NCI-H774 (cell line): Measurements from ENCODE around the gene ZBED4.

ENCODE experiments used
- DNase-seq: peaks from one replicate; lab custom pipeline; 2025; lab: John Stamatoyannopoulos, UW

Gene ZBED4

DNA sequence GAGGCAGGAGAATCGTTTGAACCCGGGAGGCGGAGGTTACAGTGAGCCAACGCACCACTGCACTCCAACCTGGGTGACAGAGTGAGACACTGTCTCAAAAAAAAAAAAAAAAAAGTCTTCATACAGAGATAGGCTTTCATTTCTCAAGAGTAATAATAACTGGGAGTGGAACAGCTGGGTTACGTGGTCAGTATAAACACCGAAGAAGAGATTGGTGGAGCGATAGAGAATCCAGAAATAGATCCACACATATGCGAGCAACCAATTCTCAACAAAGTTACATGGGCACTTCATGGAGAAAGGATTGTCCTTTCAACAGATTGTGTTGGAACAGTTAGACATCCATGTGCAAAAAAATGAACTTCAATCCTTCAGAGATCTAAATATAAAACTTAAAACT, 24.6 kb downstream of the ZBED4 start:
- no peak for DNase-seq

DNA sequence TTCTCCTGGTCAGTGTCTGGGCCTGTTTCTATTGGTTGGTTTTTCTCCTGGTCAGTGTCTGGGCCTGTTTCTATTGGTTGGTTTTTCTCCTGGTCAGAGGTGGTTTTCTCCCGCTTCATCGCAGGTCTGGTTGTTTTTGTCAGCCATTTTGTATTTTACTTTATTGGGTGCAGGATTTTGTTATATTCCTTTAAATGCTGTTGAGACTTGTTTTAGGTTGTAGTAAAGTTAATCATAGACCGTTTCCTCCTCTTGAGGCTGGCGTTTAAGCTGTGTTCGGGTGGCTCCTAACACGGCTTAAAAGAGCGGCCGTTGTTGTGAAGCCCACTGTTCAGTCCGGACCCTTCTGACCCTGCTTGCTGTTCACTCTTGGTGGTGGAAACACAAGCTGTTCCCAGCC, 26.2 kb downstream of the ZBED4 start:
- no peak for DNase-seq

DNA sequence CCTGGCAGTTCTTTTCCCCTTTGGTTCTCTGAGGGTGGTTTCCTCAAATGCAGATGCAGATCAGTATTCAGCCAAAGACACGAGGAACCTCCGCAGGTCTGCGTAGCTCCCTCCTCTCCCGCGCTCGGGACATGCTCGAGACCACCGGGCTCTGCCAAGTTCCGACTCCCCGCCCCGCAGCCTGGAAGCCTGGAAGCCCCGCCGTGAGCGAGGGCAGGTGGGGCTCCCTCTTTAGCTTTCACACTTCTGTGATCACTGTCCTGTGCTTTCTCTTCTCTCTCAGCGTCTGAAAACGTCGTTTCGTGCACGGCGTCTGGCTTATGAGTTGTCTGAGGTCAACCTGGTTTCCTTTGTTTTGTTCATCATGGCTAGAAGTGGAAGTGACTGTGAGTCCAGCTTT, 26.6 kb downstream of the ZBED4 start:
- no peak for DNase-seq

DNA sequence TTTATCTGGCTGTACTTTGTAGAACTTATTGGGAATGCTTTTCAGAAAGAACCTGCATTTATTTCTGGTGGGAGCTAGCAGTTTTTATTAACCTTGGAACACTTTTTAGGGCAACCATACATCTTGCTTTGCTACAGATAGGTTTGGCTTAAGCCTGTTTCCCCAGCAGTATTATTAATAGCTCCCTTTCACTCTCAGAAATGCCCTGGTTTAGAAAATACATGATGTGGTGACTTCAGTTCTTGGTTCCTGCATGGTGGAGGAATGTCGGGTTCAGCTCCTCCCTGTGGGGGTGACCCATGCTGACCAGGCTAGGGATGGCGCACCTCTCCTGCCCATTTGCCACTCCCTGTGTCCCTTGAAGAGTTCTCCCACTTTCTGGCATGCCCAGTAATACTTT, 28.2 kb downstream of the ZBED4 start:
- DNase-seq: no peak

DNA sequence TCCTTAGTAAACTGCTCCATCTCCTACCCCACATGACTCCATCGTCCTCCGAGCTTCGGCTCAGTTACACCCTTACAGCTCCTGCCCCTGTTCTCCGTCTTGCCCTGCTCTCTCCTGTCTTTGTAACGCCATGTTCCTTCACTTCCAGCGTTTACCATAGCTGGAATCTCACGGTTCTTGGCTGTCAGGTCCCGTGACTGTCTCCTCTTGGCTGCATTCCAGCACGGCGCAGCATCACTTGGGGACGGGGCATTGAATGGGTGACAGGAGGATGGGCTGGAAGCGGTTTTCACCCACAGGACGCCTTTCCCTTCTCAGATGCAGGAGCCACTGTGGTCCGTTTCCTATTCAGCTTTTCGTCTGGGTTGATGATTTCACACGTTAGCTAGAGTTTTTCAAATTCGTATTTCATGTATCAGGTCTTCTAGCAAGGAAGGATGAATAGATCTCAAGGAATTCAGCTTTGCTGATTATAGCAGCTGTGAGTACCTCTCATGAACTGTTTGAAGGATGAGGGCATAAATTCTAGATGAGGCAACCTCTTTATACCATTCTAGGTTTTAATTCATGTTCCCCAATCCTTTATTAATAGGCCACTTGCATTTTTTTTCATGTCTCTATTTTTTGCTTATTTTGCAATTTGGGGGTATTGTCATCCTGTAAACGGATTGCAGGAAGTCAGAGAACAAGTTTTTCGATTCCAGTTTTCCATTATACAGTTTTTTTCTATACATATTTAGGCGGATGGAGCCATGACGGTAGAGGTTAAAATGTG, 29.1 kb downstream of the ZBED4 start:
- DNase-seq: no peak

DNA sequence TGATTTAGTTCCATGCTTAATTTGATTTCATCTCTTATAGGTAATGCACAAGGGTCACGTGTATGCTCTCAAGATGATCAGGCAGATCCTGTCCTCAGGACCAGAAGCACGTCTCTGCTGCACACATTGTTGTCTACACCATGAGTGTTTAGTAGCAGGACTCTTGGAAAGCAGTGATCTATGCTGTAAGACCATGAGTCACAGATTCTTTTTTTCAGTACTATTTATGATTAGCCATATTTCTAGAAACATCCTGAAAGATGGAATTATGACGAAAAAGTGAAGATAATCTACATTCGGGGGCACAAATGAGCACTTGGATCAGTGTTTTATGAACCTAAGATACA, 29.6 kb downstream of the ZBED4 start:
- DNase-seq: no peak

DNA sequence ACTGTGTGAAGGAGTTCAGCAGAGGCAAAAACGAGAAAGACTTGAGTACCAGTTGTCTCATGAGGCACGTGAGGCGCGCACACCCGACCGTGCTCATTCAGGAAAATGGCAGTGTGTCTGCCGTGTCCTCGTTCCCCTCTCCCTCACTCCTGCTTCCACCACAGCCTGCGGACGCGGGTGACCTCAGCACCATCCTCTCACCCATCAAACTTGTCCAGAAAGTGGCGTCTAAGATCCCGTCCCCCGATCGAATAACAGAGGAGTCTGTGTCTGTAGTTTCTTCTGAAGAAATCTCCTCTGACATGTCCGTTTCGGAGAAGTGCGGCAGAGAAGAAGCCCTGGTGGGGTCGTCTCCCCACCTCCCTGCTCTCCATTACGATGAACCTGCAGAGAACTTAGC, 30.4 kb downstream of the ZBED4 start:
- no peak for DNase-seq

DNA sequence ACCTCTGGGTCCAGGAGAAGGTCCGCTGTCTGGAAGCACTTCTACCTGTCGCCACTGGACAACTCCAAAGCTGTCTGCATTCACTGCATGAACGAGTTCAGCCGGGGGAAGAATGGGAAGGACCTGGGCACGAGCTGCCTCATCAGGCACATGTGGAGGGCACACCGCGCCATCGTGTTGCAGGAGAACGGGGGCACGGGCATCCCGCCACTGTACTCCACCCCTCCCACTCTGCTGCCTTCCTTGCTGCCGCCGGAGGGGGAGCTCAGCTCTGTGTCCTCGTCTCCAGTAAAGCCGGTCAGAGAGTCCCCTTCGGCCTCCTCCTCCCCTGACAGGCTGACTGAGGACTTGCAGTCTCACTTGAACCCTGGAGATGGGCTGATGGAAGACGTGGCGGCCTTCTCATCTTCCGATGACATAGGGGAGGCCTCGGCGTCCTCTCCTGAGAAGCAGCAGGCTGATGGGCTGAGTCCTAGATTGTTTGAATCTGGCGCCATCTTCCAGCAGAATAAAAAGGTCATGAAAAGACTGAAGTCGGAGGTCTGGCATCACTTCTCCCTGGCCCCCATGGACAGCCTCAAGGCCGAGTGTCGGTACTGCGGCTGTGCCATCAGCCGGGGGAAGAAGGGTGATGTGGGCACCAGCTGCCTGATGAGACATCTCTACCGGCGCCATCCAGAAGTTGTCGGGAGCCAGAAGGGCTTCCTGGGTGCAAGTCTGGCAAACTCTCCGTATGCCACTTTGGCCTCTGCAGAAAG, 31.0 kb downstream of the ZBED4 start:
- DNase-seq: no peak

DNA sequence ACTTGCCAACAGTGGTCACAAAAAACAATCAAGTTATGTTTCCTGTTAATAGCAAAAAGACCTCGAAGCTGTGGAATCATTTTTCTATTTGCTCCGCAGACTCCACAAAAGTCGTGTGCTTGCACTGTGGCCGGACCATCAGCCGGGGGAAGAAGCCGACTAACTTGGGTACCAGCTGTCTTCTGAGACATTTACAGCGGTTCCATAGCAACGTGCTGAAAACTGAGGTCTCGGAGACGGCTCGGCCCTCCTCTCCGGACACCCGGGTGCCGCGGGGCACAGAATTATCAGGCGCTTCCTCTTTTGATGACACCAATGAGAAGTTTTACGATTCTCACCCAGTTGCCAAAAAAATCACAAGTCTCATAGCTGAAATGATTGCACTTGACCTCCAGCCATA, 31.6 kb downstream of the ZBED4 start:
- no peak for DNase-seq

DNA sequence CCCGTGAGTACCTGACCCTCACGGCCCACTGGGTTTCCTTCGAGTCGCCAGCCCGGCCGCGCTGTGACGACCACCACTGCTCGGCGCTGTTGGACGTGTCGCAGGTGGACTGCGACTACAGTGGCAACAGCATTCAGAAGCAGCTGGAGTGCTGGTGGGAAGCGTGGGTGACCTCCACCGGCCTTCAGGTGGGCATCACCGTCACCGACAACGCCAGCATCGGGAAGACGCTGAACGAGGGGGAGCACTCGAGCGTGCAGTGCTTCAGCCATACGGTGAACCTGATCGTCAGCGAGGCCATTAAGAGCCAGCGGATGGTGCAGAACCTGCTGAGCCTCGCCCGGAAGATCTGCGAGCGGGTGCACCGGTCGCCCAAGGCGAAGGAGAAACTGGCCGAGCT, 32.2 kb downstream of the ZBED4 start:
- no peak for DNase-seq

DNA sequence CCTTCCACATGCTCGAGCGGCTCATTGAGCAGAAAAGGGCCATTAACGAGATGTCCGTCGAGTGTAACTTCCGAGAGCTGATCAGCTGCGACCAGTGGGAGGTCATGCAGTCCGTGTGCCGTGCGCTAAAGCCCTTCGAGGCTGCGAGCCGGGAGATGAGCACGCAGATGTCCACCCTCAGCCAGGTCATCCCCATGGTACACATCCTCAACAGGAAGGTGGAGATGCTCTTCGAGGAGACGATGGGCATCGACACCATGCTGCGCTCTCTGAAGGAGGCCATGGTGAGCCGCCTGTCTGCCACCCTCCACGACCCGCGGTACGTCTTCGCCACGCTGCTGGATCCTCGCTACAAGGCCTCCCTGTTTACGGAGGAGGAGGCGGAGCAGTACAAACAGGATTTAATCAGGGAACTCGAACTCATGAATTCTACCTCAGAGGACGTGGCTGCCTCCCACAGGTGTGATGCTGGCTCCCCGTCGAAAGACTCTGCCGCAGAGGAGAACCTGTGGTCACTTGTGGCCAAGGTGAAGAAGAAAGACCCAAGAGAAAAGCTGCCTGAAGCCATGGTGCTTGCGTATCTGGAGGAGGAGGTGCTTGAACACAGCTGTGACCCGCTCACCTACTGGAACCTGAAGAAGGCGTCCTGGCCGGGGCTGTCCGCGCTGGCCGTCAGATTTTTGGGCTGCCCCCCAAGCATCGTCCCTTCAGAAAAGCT, 32.9 kb downstream of the ZBED4 start:
- no peak for DNase-seq

DNA sequence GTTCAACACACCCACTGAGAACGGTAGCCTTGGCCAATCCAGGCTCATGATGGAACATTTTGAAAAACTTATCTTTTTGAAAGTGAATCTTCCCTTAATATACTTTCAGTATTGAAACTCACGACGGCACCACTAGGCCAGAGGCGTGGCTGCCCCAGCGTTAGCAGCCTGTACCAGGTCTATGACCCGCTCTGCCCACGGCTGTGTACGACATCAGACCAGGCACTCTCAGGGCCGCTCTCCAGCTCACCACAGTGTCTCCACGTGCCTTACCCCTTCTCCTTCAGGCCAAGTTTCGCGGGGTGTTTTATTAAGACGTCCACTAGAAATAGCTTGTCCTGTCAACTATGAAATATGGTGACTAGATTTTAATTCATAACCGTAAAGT, 33.4 kb downstream of the ZBED4 start:
- DNase-seq: no peak

DNA sequence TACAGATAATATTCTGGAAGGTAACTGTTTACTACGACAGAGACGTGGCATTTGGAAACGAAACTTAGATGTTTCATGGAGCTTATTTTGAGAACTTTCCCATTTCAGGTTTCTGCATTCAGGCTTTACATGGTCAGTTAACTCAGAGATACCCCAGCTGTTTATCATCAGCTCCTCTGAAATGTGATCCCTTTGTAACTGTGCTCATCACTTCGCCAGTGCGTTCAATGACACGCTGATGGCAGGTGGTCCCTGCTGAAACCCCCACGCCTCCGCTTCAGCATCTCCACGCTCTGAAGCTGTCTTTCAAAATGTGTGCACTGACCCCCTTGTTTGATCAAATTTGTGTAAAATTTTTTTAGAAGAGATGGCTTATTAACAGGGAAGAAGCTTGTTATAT, 34.1 kb downstream of the ZBED4 start:
- no peak for DNase-seq

DNA sequence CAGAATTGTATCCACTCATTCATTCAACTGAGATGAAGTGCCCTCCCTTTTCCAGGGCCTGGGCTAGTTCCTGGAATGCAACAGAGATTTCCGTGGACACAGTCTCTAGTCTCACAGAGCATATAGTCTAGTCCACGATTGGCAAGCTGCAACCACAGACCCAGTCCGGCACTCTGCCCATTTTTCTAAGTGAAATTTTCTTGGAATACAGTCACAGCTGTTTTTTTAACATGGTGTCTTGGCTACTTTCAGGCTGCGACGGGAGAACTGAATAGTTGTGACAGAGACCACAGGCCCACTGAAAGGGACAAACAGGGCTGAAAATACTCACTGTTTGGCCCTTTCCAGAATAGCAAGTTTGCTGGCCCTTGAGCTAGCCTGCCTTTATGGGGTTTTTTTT, 35.4 kb downstream of the ZBED4 start:
- no peak for DNase-seq

DNA sequence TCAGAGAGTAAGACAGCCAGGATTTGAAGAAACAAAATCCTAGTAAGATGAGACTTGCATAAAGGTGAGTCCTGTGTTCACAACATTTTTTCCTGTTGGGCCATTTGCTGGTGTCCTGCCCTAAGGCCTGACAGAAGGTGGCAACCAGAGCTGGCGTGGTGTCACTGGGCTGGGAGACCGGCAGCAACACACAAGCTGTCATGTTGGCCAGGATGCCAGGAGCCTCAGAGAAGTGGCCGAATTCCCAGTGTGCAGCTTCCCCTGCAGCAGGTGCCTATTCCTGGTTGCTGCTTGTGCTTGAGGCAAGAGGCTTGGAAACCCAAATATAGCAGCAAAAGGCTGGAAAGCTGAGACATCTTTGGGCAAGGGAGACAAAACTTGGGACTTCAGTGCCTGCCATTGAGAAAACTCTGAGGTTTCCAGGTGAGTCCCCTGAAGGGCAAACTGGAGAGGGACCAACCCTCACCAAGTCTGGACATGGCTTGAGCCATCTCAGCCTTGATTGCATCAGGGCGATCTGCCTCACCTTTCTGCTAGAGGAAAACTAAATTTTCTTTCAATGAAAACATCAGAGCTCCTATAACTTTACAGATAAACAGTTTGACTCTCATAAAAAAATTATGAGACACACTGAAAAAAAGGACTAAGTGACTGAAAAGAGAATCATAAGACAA, 38.7 kb downstream of the ZBED4 start:
- no peak for DNase-seq

DNA sequence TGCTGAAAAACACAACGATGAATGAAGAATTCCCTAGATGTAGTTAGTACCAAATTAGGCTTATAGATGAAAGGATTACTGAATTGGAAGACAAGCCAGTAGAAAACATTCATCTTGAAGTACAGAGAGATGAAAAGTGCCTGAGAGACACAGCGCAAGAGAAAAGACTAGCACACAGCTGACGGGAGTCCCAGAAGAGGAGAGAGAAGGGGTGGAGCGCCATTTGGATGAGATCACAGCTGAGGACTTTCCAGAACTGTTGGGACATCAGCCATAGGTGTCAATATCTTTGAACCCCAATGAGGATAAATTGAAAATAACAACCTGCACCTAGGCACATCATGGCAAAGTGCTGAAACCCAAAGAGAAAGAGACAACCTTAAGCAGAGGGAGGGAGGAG, 39.4 kb downstream of the ZBED4 start:
- no peak for DNase-seq

DNA sequence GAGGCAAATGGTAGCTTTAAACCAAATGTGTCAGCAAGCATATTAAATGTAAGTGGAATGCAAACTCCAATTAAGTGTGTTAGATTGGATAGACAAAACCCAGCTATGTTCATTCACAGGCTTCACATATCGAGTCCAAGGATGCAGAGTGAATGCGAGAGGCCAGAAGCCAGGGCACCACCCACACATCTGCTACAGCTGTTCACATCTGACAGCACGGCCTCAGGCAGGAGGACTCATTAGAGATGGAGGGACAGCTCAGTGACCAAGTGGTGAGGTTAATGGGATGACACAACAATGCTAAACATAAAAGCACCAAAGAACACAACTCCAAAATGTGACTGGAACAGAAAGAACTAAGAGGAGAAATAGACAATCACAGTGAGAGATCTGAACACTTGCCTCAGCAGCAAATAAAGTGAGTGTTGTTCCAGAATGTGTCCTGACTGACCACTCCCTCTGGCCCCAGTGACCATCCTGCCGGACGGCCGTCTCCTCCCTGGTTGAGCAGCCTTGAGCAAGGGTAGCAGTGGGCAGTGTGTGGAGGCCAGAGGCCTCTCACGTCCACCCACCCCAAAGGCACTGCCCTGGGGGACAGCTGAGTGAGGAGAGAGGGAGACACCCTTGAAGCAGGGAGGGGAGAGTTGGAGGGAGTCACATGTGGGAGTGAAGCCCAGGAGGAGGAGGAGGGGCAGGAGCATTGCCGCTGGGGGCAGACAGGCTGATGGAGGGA, 40.8 kb downstream of the ZBED4 start:
- no peak for DNase-seq

DNA sequence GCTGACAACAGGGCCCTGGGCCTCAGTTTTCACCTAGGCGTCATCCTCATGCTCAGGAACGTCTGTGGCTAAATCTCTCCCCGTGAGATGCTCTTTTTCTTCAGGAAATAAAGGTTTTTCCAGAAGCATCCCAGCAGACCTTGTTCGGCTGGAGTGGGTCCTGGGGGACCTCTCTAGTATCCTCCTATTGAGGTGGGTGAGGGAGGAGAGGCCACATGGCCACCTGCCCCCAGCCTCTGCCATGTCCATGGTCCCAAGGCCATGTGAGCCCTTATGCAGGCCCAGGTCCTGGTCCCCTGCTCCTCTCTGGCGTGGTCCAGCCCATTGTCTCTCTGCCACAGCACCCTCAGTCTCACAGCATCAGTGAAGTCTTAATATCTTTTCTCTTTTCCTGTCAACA, 42.6 kb downstream of the ZBED4 start:
- no peak for DNase-seq

DNA sequence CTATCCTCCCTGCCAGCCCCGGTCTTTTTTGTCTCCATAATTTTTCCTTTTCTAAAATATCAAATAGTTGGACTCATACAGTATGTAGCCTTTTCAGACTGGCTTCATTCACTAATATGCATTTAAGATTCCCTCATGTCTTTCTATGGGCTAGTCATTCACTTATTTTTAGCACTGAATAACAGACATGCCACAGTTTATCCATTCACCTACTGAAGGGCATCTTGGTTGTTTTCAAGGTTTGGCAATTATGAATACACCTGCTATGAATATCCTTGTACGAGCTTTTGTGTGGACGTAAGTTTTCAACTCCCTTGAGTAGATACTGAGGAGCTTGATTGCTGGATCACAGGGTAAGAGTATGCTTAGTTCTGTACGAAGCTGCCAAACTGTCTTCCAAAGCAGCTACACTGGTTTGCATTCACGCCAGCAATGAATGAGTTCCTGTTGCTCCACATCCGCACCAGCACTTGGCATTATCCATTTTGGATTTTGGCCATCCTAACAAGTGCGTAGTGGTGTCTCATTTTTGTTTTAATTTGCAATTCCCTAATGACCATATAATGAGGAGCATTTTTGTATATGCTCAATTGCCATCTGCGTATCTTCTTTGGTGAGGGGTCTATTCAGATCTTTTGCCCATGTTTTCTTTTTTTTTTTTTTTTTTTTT, 43.5 kb downstream of the ZBED4 start:
- DNase-seq: no peak

DNA sequence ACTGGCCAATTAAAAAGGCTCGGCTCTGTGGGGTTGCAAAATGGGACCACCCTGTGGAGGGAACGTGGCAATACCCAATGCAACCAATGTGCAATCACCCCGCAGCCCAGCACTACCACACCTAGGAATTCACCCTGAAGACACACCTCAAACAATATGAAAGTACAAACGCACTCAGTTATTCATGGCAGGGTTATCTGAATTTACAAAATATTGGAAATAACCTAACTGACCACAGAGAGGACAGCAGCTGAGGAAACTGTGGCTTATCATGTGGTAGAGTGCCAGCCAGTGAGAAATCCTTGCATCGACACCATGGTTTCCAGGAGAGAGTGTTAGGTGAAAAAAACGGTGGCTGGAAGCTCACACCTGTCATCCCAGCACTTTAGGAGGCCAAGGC, 45.9 kb downstream of the ZBED4 start:
- no peak for DNase-seq

DNA sequence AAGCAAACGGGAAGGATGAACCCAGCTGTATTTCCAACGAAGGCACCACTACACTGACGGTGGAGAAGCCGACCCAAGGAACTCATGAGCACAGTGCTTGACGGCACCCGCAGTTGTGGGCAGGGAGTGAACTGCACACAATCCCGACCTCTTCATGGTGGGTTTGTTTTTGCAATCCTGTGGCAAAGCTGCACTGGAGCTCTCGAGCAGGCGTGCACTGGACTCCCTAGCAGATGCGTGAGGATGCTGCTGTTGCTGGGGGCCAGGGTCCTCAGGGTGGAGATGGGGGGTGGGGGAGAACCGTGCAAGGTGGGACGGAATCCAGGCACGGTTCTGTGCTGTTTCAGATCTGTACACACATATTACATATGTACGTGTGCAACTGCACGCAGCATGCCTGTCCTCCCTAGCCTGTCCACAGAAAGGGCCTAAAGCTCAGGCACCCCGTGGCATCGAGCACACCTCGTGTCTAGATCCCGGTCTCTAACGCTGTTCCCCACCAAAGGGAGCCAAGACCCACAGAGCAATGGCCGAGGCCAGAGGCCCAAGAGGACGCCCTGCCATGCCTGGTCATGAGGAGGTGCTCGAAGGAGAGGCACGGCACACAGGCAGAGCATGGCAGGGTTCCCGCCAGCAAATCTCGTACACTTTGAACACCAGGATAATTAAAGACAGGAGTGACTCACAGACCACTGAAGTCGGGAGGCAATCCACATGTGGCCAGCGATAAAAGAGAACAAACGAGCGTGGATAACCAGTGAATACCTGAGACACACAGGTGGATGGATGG, 47.0 kb downstream of the ZBED4 start:
- DNase-seq: no peak
